ENCODE data around the gene ABCA3.

ABCA3 gene

DNA sequence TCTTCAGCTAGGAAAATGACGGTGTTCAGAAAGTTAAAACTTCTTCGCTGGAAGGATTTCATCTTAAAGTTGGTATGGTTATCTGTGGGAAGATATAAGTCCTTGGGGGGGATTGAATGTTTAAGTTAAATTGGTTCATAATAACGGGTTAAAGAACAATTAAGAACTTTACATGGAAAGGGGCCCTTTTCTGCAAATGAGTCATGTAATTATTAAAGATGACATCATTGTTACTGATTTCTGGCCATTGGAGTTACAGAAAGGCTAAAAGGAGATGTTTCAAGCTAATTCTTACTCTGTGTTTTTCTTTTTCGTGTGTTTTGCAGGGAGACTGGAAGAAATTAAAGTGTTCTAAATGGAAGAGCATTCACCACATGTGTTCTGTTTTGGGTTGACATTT lies 20.6 kb upstream of the ABCA3 start:
- DNase-seq (ENCODE audit: low read depth): no peak
- no peak overlapping the region for H3K4me3 ChIP-seq (ENCODE audit: low read depth, low read length)
- TF ChIP-seq, protein P1, sequence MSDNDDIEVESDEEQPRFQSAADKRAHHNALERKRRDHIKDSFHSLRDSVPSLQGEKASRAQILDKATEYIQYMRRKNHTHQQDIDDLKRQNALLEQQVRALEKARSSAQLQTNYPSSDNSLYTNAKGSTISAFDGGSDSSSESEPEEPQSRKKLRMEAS (IDR thresholded peaks at IDR 0.05; ENCODE audit: low read depth, low read length): no peak
- TF ChIP-seq POLR2A (IDR thresholded peaks at IDR 0.05; ENCODE audit: extremely low read depth, insufficient read length) (no peak), MYC (IDR thresholded peaks at IDR 0.05; ENCODE audit: low read depth, low read length) (no peak)
- TF ChIP-seq, protein P2, sequence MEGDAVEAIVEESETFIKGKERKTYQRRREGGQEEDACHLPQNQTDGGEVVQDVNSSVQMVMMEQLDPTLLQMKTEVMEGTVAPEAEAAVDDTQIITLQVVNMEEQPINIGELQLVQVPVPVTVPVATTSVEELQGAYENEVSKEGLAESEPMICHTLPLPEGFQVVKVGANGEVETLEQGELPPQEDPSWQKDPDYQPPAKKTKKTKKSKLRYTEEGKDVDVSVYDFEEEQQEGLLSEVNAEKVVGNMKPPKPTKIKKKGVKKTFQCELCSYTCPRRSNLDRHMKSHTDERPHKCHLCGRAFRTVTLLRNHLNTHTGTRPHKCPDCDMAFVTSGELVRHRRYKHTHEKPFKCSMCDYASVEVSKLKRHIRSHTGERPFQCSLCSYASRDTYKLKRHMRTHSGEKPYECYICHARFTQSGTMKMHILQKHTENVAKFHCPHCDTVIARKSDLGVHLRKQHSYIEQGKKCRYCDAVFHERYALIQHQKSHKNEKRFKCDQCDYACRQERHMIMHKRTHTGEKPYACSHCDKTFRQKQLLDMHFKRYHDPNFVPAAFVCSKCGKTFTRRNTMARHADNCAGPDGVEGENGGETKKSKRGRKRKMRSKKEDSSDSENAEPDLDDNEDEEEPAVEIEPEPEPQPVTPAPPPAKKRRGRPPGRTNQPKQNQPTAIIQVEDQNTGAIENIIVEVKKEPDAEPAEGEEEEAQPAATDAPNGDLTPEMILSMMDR (IDR thresholded peaks at IDR 0.05; ENCODE audit: low read depth, low read length): no peak

DNA sequence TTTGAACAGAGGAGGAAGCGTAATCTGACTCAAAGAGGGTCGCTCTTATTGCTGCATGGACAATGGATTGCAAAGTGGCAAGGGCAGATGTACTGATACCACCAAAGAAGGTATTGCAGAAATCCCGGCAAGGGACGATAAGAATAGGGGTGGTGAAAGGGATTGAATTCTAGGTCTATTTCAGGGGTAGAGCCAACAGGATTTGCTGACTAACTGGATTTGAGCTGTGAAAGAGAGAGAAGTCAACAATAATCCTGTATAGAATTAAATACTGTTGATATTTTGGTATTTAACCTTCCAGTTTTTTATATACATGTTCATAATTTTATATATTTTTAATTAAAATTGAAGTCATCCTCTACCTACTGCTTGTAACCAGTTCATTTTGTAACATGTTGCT lies 19.4 kb upstream of the ABCA3 start:
- DNase-seq (ENCODE audit: low read depth): no peak
- TF ChIP-seq MYC (IDR thresholded peaks at IDR 0.05; ENCODE audit: low read depth, low read length) (no peak), POLR2A (IDR thresholded peaks at IDR 0.05; ENCODE audit: extremely low read depth, insufficient read length) (no peak)
- TF ChIP-seq, protein P1 (IDR thresholded peaks at IDR 0.05; ENCODE audit: low read depth, low read length): no peak
- TF ChIP-seq, protein P2 (IDR thresholded peaks at IDR 0.05; ENCODE audit: low read depth, low read length): no peak
- no peak overlapping the region for H3K4me3 ChIP-seq (ENCODE audit: low read depth, low read length)

DNA sequence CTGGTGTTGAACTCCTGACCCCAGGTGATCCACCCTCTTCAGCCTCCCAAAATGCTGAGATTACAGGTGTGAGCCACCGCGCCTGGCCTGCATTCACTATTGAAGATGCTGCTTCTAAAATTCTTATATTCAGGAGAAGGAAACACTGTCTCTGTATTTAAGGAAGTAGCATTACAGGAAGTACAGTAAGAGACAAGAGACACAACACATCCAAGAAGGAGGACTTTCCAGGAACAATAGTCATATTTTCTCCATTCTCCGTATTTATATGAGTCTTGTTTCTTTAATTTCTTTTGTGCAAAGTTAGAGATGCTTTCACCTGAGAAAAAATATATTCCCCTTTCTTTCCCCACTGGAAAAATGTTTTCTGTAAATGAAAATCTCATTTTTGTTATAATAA lies 18.3 kb upstream of the ABCA3 start:
- TF ChIP-seq MYC (IDR thresholded peaks at IDR 0.05; ENCODE audit: low read depth, low read length): no peak
- no peak for TF ChIP-seq POLR2A (IDR thresholded peaks at IDR 0.05; ENCODE audit: extremely low read depth, insufficient read length)
- TF ChIP-seq, protein P1 (IDR thresholded peaks at IDR 0.05; ENCODE audit: low read depth, low read length): no peak
- TF ChIP-seq, protein P2 (IDR thresholded peaks at IDR 0.05; ENCODE audit: low read depth, low read length): no peak
- no peak for DNase-seq (ENCODE audit: low read depth)

DNA sequence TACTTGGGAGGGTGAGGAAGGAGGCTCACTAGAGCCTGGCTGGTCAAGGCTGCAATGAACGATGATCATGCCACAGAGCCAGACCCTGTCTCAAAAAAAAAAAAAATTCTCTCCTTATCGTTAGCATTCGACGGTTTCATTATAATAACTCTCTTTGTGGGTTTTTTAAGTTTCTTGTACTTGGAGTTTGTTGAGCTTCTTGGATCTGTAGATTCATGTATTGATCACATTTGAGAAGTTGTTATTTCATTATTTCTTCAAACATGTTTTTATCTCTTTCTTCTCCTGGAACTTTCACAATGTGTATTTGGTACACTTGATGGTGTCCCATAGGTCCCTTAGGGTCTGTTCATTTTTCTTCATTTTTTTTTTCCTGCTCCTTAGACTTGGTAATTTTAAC lies 16.8 kb upstream of the ABCA3 start:
- TF ChIP-seq POLR2A (IDR thresholded peaks at IDR 0.05; ENCODE audit: extremely low read depth, insufficient read length): no peak
- TF ChIP-seq, protein P2 (IDR thresholded peaks at IDR 0.05; ENCODE audit: low read depth, low read length): no peak
- TF ChIP-seq, protein P1 (IDR thresholded peaks at IDR 0.05; ENCODE audit: low read depth, low read length): no peak
- no peak for TF ChIP-seq MYC (IDR thresholded peaks at IDR 0.05; ENCODE audit: low read depth, low read length)
- no peak for DNase-seq (ENCODE audit: low read depth)
- no peak overlapping the region for H3K4me3 ChIP-seq (ENCODE audit: low read depth, low read length)

More for the DNA sequence above, 18.3 kb upstream of the ABCA3 start:
- no peak overlapping the region for H3K4me3 ChIP-seq (ENCODE audit: low read depth, low read length)

DNA sequence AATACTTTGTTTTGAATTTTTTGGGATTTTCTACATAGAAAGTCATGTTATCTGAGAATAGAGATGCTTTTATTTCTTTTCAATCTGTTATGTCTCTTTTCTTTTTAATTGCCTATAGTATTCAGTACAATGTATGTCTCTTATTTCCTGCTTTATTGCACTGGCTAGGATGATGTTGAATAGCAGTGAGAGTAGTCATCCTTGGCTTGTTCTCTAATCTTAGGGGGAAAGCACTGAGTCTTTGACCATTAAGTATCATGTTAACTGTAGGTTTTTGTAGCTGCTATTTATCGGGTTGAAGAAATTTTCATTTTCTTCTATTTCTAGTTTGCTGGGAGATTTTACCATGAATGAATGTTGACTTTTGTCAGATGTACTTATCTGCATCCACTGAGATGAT lies 10.0 kb upstream of the ABCA3 start:
- H3K4me3 ChIP-seq (ENCODE audit: low read depth, low read length): no peak overlapping the region

More for the DNA sequence above, 10.0 kb upstream of the ABCA3 start:
- DNase-seq (ENCODE audit: low read depth): no peak
- TF ChIP-seq, protein P1 (IDR thresholded peaks at IDR 0.05; ENCODE audit: low read depth, low read length): no peak
- TF ChIP-seq MYC (IDR thresholded peaks at IDR 0.05; ENCODE audit: low read depth, low read length): no peak
- no peak for TF ChIP-seq POLR2A (IDR thresholded peaks at IDR 0.05; ENCODE audit: extremely low read depth, insufficient read length)
- TF ChIP-seq, protein P2 (IDR thresholded peaks at IDR 0.05; ENCODE audit: low read depth, low read length): no peak
